GM12878 (cell line): ENCODE data around the gene RCAN1. TPM values are rescaled to one million over a fixed set of nuclear protein-coding genes. Genes with fewer than 3 reads are reported as not detected.

ENCODE experiments used
- ATAC-seq: fragments of 200-7000 bp; cut with Tn5 transposase; 3 replicates; pipeline ENCODE4 v1.9.1; 2020; ENCODE audit warnings: mild to moderate bottlenecking, moderate library complexity
- BruUV-seq: library from RNA; stranded (reverse); fragments of 400-500 nt; replicated peaks from 2 replicates; lab custom pipeline; 2021; lab: Mats Ljungman, UMichigan
- CTCF ChIA-PET: fragments of 300-600 bp; sonication (Branson Sonifier 250); formaldehyde crosslinking; extraction: SDS; loops from one replicate; lab custom pipeline; 2021; ENCODE audit warnings: inconsistent platforms; lab: Yijun Ruan, JAX
- POLR2A ChIA-PET: fragments of 350-600 bp; formaldehyde crosslinking; extraction: SDS; loops from one replicate; lab custom pipeline; 2021; ENCODE audit warnings: inconsistent platforms; lab: Charles Lee
- RAD21 ChIA-PET: fragments of 300-600 bp; sonication (Branson Sonifier 250); formaldehyde crosslinking; loops from one replicate; lab custom pipeline; 2023; ENCODE audit warnings: antibody characterized with exemption; ENCODE audit not compliant: unreplicated experiment; lab: Charles Lee
- SMC1A ChIA-PET: fragments of 300-600 bp; sonication (Branson Sonifier 250); formaldehyde crosslinking; loops from one replicate; lab custom pipeline; 2023; ENCODE audit not compliant: unreplicated experiment, uncharacterized antibody; lab: Charles Lee
- DNase-seq: peaks from one replicate; pipeline ENCODE4 v3.0.0-alpha.2; 2011; ENCODE audit warnings: low read depth, low spot score
- FAIRE-seq: peaks from 3 replicates; lab custom pipeline; 2011; peaks lifted over from hg19 to GRCh38; lab: Jason Lieb, UNC
- H2AFZ ChIP-seq: 2 replicates; pipeline ENCODE4 v1.6.0; 2011; ENCODE audit warnings: low read depth, low read length, control low read depth; ENCODE audit not compliant: control insufficient read depth
- H3K27ac ChIP-seq: 2 replicates; pipeline ENCODE4 v1.5.1; 2011; ENCODE audit warnings: control low read depth; ENCODE audit not compliant: control insufficient read depth, insufficient read depth
- H3K27me3 ChIP-seq, 2 experiments: replicated peaks in 1 of 2; 2 replicates each; pipeline versions ENCODE4 v1.6.0 to v1.6.1; 2011; ENCODE audit warnings: low read length in 1 of 2; ENCODE audit not compliant: control insufficient read depth in 2 of 2, insufficient read depth in 2 of 2
- H3K36me3 ChIP-seq, 2 experiments: 2 replicates each; pipeline ENCODE4 v1.5.1; 2011; ENCODE audit warnings: low read length in 1 of 2; ENCODE audit not compliant: control insufficient read depth in 2 of 2, insufficient read depth in 2 of 2
- H3K4me1 ChIP-seq: 2 replicates; pipeline ENCODE4 v1.6.1; 2011; ENCODE audit warnings: mild to moderate bottlenecking, low read length, moderate library complexity, mixed read lengths; ENCODE audit not compliant: control insufficient read depth, insufficient read depth
- H3K4me2 ChIP-seq: 2 replicates; pipeline ENCODE4 v1.6.0; 2011; ENCODE audit warnings: control low read depth; ENCODE audit not compliant: control insufficient read depth, insufficient read depth
- H3K4me3 ChIP-seq: fragments of 200-600 bp; sonication (generic); 2 replicates; pipeline ENCODE4 v1.5.1; 2016
- H3K79me2 ChIP-seq: 2 replicates; pipeline ENCODE4 v1.6.0; 2011; ENCODE audit warnings: low read length; ENCODE audit not compliant: control insufficient read depth, insufficient read depth
- H3K9ac ChIP-seq: 2 replicates; pipeline ENCODE4 v1.8.0; 2011; ENCODE audit warnings: low read length, control low read depth, mixed read lengths; ENCODE audit not compliant: control insufficient read depth, insufficient read depth
- H3K9me3 ChIP-seq: replicated peaks from 3 replicates; pipeline ENCODE4 v1.5.1; 2011; ENCODE audit warnings: mild to moderate bottlenecking, low read length; ENCODE audit not compliant: control insufficient read depth, insufficient read depth
- H4K20me1 ChIP-seq: 2 replicates; pipeline ENCODE4 v1.6.0; 2011; ENCODE audit not compliant: control insufficient read depth, insufficient read depth
- ASH2L ChIP-seq: fragments of 300-600, 200-600 bp; sonication (generic); IDR thresholded peaks from 2 replicates; pipeline ENCODE4 v1.6.1; 2017; ENCODE audit warnings: low read depth, mild to moderate bottlenecking, borderline replicate concordance
- BACH1 ChIP-seq: fragments of 450-650 bp; IDR thresholded peaks from 2 replicates; pipeline ENCODE4 v1.6.1; 2017; ENCODE audit warnings: mild to moderate bottlenecking, borderline replicate concordance
- HDAC6 ChIP-seq: fragments of 200-600 bp; sonication (generic); IDR thresholded peaks from one replicate; pipeline ENCODE4 v1.8.0; 2017; ENCODE audit warnings: antibody characterized with exemption; ENCODE audit not compliant: unreplicated experiment
- HDGF ChIP-seq: fragments of 450-650 bp; IDR thresholded peaks from 2 replicates; pipeline ENCODE4 v1.6.1; 2016; ENCODE audit warnings: antibody characterized with exemption
- IKZF1 ChIP-seq: fragments of 450-650 bp; conservative IDR thresholded peaks from 2 replicates; pipeline ENCODE4 v1.6.1; 2017; ENCODE audit warnings: antibody characterized with exemption, mild to moderate bottlenecking
- POU2F2 ChIP-seq: IDR thresholded peaks from 3 replicates; pipeline ENCODE4 v1.6.1; 2011; ENCODE audit warnings: low read depth, mild to moderate bottlenecking, low read length, borderline replicate concordance
- RELB ChIP-seq: fragments of 450-650 bp; IDR thresholded peaks from 2 replicates; pipeline ENCODE4 v1.6.1; 2017; ENCODE audit warnings: low read depth, mild to moderate bottlenecking, moderate library complexity
- RFX5 ChIP-seq: IDR thresholded peaks from 2 replicates; pipeline ENCODE4 v1.6.1; 2011; ENCODE audit warnings: low read depth, low read length, improper control_type of control experiment
- SP1 ChIP-seq: IDR thresholded peaks from one replicate; pipeline ENCODE4 v1.6.1; 2011; ENCODE audit warnings: low read depth, low read length
- SREBF2 ChIP-seq: IDR thresholded peaks from 2 replicates; pipeline ENCODE4 v1.6.1; 2012; ENCODE audit warnings: mild to moderate bottlenecking, low read length
- in situ Hi-C: fragments of 300-500 bp; cut with MboI; formaldehyde crosslinking; loops from 9 replicates; pipeline ENCODE4 v1.14.3; 2018; ENCODE audit warnings: mixed read lengths
- intact Hi-C: fragments of 100-400 bp; cut with micrococcal nuclease; formaldehyde crosslinking; loops from one replicate; pipeline ENCODE4 v1.14.2; 2022; ENCODE audit not compliant: unreplicated experiment
- polyA plus RNA-seq, 11 experiments: library from polyadenylated mRNA; depleted of rRNA in 4 of 11; unstranded in 6 of 11; stranded (reverse) in 5 of 11; fragments of >200 nt; fragmentation: Nextera tagmentation in 4 of 11; fragmentation: Illumina TruSeq in 1 of 11; extraction: Ambion mirVana in 4 of 11; extraction: Trizol in 1 of 11; gene quantifications; 1 replicate in 1 of 11; 2 replicates in 10 of 11; pipeline versions ENCODE4 v1.2.1 to v1.2.3, GENCODE V29; 2011 to 2016; ENCODE audit warnings: inconsistent platforms in 2 of 11, missing spikeins in 2 of 11, low read depth in 1 of 11
- total RNA-seq, 4 experiments: library from RNA; depleted of rRNA in 3 of 4; stranded (reverse); fragments of >200 nt in 3 of 4; fragmentation: Illumina TruSeq in 1 of 4; extraction: Trizol in 1 of 4; gene quantifications; 2 replicates each; pipeline versions ENCODE4 v1.2.1 to v1.2.3, GENCODE V29; 2013 to 2021

Gene RCAN1
- total and polyA plus RNA-seq, 10 of the 15 experiments (the other 5 are each of a cell fraction or from before 2014, with no cell fraction given), result 2.8 to 12.9 (median 10.5) TPM

GRCh38 chr21:34603710-34604057 lies 11.2 kb downstream of the RCAN1 start:
- H3K27me3 ChIP-seq, result no peaks in the 10 kb centered on the region
- H3K4me3 ChIP-seq, result no peak overlapping the region
- no peaks in the 10 kb centered on the region for H3K79me2 ChIP-seq
- intact Hi-C loops, result loop anchor here (1.0 to 2.0 kb wide), 2 partner anchors 27 to 93 kb away; no protein-coding TSS in a partner anchor
- ChIA-PET RAD21 (interaction anchor here (0.7 to 3.5 kb wide), 13 partner anchors 12 to 270 kb away, joined by 3 to 71 read pairs (median 5); partner anchors contain the start of genes KCNE1 and RCAN1), SMC1A (interaction anchor here (0.5 to 3.2 kb wide), 19 partner anchors 8 to 101 kb away, joined by 3 to 47 read pairs (median 4); partner anchors contain the start of gene KCNE1), CTCF (interaction anchor here (0.6 to 6.1 kb wide), 24 partner anchors 8 to 586 kb away, joined by 3 to 216 read pairs (median 7); partner anchors contain the start of genes KCNE1 and RCAN1), POLR2A (no interaction called here)
- no peak overlapping the region for H3K9ac ChIP-seq
- no peaks in the 10 kb centered on the region for H4K20me1 ChIP-seq
- H3K4me1 ChIP-seq, result no peaks in the 10 kb centered on the region
- DNase-seq (no peak), FAIRE-seq (no peak), ATAC-seq (no peak)
- H3K4me2 ChIP-seq, result no peak overlapping the region
- BruUV-seq, result no TSS peak
- no peak overlapping the region for H2AFZ ChIP-seq
- no peak overlapping the region for H3K27ac ChIP-seq
- no peak for TF ChIP-seq ASH2L
- no peak for TF ChIP-seq SP1
- no peak for TF ChIP-seq IKZF1
- TF ChIP-seq RFX5, result no peak
- no peak for TF ChIP-seq HDGF
- TF ChIP-seq HDAC6, result no peak
- no peak for TF ChIP-seq SREBF2
- TF ChIP-seq POU2F2, result no peak
- no peak for TF ChIP-seq RELB
- TF ChIP-seq BACH1, result no peak
- no peaks in the 10 kb centered on the region for H3K36me3 ChIP-seq
- H3K9me3 ChIP-seq, result no peaks in the 10 kb centered on the region
- in situ Hi-C loops, result no loop called here
